Fibroblast of the aortic adventitia (primary cell): Measurements from ENCODE around the gene BRD7. TPM values are rescaled to one million over a fixed set of nuclear protein-coding genes. Genes with fewer than 3 reads are reported as not detected.

ENCODE experiments used
- DNase-seq: peaks from one replicate; pipeline ENCODE4 v3.0.0-alpha.2; 2010; ENCODE audit warnings: low read depth
- H3K4me3 ChIP-seq: 2 replicates; pipeline ENCODE4 v1.5.1; 2011; ENCODE audit warnings: low read depth, mild to moderate bottlenecking, control low read depth, low read length, moderate library complexity
- CTCF ChIP-seq: IDR thresholded peaks from 2 replicates; pipeline ENCODE4 v1.5.1; 2011; ENCODE audit warnings: mild to moderate bottlenecking, low read length, control low read depth, inconsistent platforms; ENCODE audit not compliant: insufficient read depth
- total RNA-seq: library from RNA; depleted of rRNA; stranded (reverse); fragments of >200 nt; gene quantifications from 2 replicates; pipeline ENCODE4 v1.2.3, GENCODE V29; 2012; ENCODE audit warnings: low replicate concordance

The BRD7 gene
- total RNA-seq, 1 donor: 34.0 TPM

GRCh38 chr16:50314665-50315064, 54.1 kb downstream of the BRD7 start:
- TF ChIP-seq CTCF: no peak
- H3K4me3 ChIP-seq: no peak overlapping the region
- DNase-seq: no peak

GRCh38 chr16:50313596-50314478, 55.0 kb downstream of the BRD7 start:
- TF ChIP-seq CTCF: no peak
- DNase-seq: peak; percentile 58
- H3K4me3 ChIP-seq: no peak overlapping the region

GRCh38 chr16:50311891-50312501, 56.8 kb downstream of the BRD7 start:
- TF ChIP-seq CTCF: no peak
- no peak for DNase-seq
- H3K4me3 ChIP-seq: no peak overlapping the region

- no peak overlapping the region for H3K4me3 ChIP-seq
- no peak for TF ChIP-seq CTCF
- DNase-seq: no peak
Measured at GRCh38 chr16:50311134-50311528, 57.7 kb downstream of the BRD7 start.

- no peak overlapping the region for H3K4me3 ChIP-seq
- DNase-seq: no peak
Measured at GRCh38 chr16:50310308-50311133, 58.3 kb downstream of the BRD7 start.

More at GRCh38 chr16:50310308-50311133, 58.3 kb downstream of the BRD7 start:
- no peak for TF ChIP-seq CTCF
